NCI-H748 treated with DMSO at 0.1 percent for 48 hours (cell line): ENCODE data around the gene SPATA20.

ENCODE experiments used
- DNase-seq: peaks from one replicate; lab custom pipeline; 2025; lab: John Stamatoyannopoulos, UW

SPATA20 gene

DNA sequence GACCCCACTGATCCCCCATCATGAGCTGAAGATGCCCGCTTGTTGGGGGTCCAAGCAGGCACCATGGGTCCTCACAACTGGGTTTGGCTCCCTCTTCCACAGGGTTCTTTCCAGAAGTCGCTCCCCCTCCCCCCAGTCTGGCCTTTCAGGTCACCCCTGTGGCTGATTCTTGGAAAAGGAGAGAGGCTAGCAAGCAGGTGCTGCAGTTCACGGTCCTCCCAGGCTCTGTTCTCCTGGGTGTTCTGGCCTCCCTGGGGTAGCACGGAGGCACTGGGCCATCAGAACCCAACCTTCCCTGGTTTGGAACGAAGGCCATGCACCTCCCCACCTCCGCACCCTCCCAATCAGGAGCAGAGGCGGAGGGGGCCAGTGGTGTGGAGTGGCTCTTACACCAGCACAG is 32.4 kb downstream of the SPATA20 start:
- no peak for DNase-seq

DNA sequence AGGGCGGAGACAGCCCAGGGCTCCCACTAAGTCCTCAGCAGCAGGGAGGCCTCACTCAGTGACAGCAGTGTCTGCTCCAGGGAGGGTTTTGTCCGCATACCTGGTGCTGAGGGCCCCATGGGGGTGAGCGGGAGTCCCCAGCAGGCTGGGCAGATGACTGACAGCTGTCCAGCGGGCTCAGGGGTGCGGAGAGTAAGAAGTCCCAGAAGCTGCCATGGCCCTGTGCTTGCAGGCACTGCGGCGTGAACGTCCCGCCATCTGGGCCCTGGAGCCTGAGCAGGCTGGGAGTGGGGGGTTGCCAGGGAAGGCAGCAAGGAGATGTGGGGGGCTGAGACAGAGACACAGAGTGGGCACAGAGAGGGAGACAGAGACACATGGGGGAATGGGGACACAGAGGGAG is 33.7 kb downstream of the SPATA20 start:
- DNase-seq, result no peak

DNA sequence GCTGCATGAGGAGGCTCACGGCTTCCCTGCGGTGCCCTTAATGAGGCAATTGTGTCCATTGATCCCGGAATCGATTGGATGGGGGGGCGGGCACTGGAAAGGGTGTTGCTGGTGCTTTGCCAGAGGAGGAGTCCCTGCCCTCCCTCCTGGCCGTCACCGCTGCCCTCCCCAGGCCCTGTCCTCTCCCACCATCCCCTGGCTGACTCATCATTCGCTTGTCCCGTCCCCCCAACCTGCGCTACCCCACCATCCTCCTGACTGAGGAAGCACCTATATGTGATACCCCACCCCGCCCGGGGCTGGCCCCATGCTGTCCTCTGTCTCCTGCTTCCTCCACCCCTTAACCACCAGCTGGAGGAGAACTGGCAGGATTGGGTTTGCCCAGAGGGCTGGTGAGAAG is 34.3 kb downstream of the SPATA20 start:
- DNase-seq, result no peak

- no peak for DNase-seq
Observed at GRCh38 chr17:50582741-50583140, 35.8 kb downstream of the SPATA20 start.

- DNase-seq, result no peak
Observed at GRCh38 chr17:50583641-50584040, 36.7 kb downstream of the SPATA20 start.

DNA sequence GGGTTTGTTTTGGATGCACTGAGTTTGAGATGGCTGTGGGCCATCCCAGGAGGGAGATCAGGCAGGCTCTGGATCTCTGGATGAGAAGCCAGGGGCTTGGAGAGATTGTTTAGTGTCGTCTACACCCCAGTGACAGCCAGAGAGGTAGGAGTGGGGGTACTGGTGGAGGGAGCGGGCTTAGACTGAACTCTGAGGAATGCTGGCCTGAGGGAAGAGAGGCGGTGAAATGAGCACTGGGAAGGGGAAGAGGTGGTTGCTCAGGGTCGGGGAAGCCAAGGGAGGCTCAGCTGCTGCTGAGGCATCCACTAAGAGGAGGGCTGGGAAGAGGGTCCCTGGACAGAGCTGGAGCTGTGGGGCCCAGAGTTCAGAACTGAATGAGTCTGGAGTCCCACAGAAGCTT is 37.1 kb downstream of the SPATA20 start:
- DNase-seq, result no peak

DNA sequence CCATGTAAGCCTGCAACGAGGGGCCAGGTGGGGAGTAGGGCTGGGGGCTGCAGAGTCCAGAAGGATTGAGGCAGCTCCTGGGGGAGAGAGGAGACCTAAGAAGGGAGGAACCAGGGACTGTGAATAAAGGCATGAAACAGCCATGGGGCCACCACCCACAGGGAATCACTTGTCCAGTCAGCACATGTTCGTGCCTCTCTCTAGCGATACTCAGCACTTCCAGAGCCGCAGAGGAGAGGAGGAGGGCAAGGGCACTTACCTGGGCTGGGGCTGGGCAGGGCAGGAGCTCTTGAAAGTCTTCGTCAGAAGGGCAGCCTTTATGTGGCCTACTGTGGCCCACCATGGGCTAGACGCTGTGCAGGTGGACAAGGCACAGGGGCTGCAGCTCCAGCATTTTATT is 37.8 kb downstream of the SPATA20 start:
- DNase-seq, result no peak

- no peak for DNase-seq
Observed at GRCh38 chr17:50585346-50585745, 38.4 kb downstream of the SPATA20 start.

- no peak for DNase-seq
Observed at GRCh38 chr17:50585891-50586290, 38.9 kb downstream of the SPATA20 start.

- DNase-seq, result no peak
Observed at GRCh38 chr17:50586421-50587247, 39.7 kb downstream of the SPATA20 start.

- no peak for DNase-seq
Observed at GRCh38 chr17:50587571-50587970, 40.6 kb downstream of the SPATA20 start.

DNA sequence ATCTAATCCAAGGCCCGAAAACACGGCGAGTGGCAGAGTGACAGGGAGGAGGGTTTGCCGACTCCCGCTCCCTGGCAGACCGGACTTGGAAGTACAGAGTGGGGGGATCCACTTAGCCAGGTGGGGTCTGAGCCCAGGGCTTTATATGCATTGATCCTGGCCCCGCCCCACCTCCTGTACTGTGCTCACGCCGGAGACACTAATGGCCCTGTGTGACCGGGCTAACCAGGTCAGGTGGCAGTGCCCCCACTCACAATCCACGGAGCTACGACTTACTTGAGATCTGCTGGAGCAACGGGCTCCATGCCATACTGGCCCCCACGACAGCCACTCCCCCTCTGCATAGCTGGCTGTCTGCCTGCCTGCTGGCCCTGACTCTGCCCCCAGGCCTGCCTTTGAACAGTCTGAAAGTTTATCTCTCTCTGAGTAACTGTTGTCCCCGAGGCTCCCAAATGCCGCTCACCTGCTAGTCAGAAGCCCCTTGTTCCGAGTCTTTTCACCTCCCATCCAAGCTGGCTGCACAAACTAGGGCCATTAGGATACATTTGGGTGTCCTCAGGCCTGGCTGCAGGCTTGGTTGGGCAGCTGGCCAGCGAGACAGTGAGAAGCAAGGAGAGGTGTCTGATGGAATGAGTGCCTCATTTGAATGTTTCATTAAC is 41.5 kb downstream of the SPATA20 start:
- no peak for DNase-seq

DNA sequence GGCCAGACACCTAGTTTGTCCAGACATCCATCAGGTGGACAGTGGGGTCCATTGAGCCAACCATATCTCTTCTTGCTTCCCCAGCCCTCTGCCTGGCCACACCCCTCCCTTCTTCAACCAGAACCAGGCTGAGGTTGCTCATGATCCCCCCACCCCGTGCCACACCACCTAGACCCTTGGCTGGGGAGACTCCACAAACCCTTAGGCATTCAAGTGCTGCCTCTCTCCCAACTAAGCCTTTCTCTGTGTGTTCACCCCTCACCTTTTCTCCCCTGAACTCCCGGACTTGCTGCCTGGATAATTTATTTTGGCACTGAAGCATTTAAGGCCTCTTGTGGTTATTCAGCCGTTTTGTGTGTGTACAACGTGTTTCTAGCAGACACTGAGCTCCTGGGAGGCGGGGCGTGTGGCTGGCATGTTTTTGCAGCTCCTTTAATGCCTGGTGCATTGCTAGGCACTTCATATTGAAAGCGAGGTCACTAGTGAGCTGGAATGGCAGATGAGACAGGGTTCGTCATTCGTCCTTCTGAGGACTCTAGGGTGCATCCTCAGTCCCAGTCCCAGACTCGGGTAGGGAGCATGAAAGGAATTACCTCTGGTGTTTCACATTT is 42.2 kb downstream of the SPATA20 start:
- DNase-seq, result no peak

DNA sequence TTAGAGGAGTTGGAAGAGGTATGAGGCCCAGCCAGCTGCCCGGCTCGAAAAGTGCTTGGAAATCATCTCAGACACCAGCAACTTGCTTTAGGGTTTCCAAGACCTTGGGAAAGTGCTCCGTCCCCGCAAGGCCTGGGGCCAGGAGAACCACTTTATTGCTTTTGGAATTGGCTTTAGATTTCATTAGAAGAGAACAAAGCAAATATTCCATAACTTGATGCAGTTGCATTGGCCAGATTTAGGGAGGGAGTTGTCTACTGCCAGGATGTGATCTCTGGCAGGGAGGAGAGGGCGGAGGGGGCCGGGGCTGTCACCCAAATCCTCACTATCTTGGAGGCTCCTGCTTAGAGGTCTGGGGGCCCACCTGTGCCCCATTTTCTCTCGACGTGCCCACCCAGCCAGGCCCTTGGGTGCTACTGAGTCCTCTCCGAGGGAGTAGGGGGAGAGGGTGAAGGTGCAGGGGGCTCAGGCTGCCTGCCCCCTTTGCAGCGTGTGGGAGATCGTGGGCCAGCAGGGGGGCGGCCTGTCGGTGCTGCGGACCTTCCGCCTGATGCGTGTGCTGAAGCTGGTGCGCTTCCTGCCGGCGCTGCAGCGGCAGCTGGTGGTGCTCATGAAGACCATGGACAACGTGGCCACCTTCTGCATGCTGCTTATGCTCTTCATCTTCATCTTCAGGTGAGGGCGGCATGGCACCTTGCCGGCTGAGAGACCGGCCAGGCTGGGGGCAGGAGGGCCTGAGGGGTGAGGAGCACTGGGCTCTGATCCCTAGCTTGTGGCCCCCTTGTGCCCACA is 44.2 kb downstream of the SPATA20 start:
- no peak for DNase-seq

GRCh38 chr17:50593321-50593720 is 46.3 kb downstream of the SPATA20 start:
- DNase-seq, result peak; percentile 57

DNA sequence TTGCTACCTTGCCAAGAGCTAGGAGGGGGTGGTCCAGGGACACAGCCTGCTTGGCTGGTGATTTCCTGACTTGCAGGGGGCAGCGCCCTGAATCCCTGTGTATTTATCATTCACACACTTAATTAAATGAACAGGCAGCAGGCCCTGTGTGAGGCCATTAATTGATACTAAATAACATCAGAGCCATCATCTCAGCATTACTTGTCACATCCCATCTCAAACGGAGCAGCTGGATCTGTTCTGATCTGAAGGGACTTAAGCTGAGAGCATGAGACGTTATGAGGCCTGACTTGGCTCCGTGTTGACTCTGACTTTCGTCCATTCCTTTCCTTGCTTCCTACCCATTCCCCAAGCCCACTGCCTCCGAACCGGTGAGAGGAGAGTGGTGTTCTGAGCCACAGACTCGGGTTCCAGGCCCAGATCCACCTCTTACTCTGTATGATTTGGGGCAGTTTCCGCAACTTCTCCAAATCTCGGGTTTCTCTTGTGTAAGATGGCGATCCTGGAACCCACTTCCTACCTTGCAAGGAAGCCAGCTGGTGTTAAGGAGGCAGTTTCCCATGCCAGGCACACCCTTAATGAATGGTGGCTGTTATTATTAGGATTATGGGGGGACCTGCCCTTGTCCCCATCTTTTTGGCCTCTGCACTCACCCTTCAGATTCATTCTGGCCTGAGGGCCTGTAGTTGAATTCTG is 47.3 kb downstream of the SPATA20 start:
- DNase-seq, result no peak

DNA sequence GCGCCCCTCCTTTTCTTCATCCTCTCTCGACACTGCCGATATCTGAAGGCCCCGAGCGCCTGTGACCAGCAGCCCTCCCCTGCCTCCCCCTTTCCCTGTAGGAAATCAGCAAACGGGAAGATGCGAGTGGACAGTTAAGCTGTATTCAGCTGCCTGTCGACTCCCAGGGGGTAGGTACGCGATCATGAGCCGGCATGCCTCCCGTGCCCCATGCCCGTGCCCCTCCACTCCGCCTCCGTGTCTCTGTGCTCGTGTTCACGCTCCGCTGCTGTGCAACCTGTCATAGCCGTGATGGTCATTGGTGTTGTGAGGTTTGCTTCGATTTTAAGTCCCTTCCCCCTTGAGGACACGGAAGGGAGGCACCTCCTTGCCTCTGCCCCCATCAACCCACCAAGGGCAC is 47.9 kb downstream of the SPATA20 start:
- no peak for DNase-seq

- DNase-seq, result no peak
Observed at GRCh38 chr17:50596191-50597037, 49.4 kb downstream of the SPATA20 start.

GRCh38 chr17:50598487-50598886 is 51.5 kb downstream of the SPATA20 start:
- DNase-seq, result no peak

- no peak for DNase-seq
Observed at GRCh38 chr17:50599606-50600005, 52.6 kb downstream of the SPATA20 start.

DNA sequence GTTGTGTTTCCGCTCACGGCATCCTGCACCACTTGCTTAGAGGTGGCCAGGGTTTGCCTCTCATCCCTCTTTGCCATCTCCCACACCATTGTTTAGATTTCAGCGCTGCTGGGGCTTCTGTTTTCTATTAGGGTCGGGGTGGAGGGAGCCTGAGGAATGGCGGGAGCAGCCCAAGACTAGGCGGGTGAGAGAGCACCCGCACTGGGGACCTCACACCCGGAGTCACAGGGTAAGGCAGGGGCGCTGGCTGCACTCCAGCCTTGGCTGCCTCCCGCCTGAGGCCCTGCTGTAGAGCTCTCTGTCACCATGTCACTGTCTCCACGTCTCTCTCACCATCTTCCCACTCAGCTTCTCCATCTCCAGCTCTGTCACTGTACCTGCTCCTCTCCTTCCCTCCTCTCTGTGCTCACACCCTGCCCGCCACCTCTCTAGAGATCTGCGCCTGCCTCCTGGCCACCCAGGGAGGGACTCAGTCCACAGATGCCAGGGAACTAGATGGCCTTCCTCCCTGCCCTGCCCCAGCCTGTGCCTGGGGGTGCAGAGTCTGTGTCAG is 54.9 kb downstream of the SPATA20 start:
- no peak for DNase-seq
